22Rv1 (cell line): ENCODE data around the gene ALPI.

ENCODE experiments used
- H3K27ac ChIP-seq: fragments of 450-650 bp; 2 replicates; pipeline ENCODE4 v1.5.1; 2017
- ZFX ChIP-seq: fragments of 450-650 bp; IDR thresholded peaks from 2 replicates; pipeline ENCODE4 v1.6.1; 2017; ENCODE audit warnings: antibody characterized with exemption, borderline replicate concordance
- TF ChIP-seq, protein P1 (sequence below): fragments of 450-650 bp; IDR thresholded peaks from 2 replicates; pipeline ENCODE4 v1.5.1; 2017; ENCODE audit warnings: mild to moderate bottlenecking

The ALPI gene

DNA sequence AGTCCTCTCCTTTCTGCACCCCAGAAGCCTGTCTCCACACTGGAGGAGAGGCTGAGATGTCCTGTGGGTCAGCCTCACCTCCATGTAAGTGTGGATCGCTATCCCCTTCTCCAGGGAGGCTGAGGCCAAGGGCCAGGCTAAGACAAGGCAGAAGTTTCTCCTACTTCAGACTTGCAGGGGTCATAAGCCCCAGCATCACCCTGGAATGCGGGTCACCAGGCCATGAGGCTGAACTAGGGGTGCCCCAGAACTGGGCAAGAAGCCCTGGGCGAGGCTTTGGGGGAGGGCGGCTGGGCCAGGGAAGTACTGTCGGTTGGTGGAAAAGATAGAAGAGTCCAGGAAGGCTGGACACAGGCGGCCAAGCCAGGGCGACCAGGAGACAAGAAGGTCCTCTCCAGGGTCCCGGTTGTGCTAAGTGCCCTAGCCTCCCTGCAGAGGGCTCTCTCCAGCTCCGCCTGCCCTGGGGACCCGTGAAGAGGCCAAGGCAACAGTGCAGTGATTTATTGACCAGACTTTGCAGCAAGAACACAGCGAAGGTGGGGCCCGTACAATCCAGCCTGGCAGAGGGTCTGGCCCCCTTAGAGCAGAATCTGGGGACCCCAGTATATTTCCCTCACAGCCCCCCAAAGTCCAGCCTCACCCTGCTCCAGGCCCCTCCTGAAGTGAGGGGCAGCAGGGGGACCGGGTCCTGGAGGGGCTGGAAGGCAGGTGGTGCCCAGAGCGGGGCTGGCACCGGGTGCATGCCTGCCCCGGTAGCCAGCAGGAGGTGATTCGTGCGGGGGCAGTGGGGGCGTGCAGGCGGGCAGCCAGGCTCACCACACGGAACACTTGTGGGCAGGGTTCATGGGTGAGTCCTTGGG lies 23.6 kb downstream of the ALPI start:
- no peak for TF ChIP-seq ZFX
- TF ChIP-seq, protein P1, sequence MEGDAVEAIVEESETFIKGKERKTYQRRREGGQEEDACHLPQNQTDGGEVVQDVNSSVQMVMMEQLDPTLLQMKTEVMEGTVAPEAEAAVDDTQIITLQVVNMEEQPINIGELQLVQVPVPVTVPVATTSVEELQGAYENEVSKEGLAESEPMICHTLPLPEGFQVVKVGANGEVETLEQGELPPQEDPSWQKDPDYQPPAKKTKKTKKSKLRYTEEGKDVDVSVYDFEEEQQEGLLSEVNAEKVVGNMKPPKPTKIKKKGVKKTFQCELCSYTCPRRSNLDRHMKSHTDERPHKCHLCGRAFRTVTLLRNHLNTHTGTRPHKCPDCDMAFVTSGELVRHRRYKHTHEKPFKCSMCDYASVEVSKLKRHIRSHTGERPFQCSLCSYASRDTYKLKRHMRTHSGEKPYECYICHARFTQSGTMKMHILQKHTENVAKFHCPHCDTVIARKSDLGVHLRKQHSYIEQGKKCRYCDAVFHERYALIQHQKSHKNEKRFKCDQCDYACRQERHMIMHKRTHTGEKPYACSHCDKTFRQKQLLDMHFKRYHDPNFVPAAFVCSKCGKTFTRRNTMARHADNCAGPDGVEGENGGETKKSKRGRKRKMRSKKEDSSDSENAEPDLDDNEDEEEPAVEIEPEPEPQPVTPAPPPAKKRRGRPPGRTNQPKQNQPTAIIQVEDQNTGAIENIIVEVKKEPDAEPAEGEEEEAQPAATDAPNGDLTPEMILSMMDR: no peak
- no peak overlapping the region for H3K27ac ChIP-seq

DNA sequence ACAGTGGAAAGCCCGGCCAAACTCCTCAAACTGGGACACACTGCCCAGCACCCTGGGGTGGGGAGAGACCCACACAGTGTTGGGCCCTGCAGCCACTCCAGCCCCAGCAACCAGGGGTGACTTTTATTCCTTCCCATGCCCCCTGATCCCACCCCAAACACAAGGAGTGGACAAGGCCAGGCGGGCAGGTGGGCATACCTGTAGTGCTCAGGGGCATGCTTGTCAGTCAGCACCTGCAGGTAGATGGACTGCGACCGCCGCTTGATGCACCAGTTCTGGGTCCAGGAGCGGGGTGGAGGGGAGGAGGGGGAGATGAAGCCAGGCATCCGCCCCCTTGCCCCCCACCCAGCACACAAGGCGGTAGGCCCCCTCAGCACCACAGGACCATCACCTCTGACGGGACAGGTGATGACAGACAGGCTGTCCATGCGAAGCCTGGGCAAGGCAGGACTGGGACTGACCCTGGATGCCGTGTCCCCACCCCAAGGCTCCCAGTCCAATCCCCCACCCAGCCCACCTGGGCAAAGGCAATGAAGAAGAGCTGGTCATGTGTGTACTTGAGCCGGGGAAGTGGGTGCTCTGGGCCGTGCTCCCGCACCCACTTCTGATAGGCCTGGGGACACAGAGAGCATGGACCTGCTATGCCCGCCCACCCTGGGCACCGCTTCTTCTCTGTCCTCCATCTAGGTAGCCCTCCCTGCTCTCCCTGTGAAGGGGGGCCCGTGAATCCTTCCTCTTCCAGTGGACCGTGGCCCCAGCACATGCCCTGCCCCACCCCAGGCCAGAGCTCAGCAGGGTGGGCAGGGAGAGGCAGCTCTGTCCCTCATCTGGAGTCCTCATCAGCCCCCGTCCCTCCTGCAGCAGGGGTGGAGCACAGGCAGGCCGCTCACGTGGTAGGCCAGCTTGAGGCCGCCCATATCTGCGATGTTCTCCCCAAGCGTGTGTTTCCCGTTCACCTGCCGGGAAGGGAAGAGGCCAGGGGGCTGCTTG lies 24.5 kb downstream of the ALPI start:
- TF ChIP-seq ZFX: no peak
- TF ChIP-seq, protein P1: no peak

DNA sequence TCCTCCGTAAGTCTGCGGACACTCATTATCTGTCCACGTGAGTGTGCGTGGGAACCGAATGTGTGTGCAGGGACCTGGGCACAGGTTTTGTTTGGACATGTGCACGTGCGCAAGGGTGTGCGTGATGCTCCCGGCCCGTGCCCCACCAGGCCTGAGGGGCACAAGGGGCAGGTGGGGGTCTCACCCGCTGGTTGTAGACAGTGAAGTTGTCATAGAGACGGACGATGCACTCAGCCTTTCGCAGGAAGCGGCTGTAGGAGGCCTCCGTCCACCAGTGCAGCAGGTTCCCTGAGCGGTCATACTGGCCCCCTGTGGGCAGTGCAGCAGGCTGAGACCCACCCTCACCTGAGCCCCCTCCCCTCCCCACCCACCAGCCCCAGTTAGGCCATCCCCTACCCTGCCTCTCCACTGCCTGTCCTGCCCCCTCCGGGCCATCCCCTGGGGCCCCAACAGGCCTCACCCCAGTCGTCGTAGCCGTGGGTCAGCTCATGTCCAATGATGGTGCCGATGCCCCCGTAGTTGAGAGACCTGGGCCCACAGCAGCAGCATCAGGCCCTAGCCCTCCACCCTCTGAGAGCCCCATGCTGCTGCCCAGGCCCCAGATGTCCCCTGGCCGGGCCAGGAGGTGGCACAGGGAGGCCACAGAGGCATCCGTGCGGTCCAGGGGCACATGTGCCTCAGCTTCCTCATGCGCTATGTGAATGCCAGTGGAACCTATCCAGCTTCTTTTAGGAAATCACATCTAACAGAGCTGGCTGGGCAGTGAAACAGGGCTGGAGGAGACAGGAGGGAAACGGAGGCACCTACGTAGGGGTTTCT lies 25.6 kb downstream of the ALPI start:
- H3K27ac ChIP-seq: no peak overlapping the region
- TF ChIP-seq ZFX: no peak
- TF ChIP-seq, protein P1: no peak

More for the DNA sequence above, 24.5 kb downstream of the ALPI start:
- no peak overlapping the region for H3K27ac ChIP-seq

DNA sequence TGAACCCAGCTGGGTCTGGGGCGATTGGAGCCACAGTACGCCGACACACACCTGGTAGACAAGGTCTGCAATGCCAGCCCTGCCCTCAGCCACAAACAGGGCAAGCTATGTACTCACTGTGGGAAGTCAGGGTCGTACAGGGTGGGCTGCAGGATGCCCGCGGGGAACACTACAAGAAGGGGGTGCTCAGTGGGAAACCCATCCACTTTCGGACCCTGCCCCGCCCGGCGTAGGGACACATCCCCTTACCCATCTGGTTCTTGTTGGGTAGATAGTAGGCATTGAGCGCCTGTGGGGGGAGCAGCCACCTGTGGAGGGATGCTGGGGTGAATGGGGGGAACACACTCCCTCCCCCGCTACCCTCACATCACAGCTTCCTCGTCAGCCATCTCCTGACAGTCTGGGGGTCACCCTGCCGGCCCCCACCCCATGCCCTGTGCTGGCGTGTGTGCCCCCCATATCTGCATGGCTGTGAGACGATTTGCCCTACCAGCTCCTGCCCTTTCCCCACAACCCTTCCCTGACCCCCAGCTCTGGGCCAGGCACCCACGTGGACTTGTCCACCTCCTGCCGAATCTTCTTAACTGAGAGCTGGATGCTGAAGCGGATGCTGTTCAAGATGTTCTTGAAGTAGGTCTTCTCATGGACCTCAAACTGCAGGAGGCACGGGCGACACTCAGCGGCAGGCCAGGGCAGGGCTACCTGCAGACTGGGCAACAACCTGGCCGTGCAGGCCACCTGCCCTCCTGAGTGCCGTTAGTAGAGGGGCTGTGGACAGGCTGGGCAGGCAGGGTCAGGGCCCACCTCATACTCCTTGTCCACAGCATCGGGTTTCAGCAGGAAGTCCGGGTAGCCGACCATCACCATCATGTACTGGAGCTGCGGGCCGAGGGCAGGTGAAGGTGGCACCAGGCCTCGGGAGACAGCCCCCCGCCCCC lies 26.6 kb downstream of the ALPI start:
- no peak overlapping the region for H3K27ac ChIP-seq
- TF ChIP-seq, protein P1: no peak
- TF ChIP-seq ZFX: no peak

DNA sequence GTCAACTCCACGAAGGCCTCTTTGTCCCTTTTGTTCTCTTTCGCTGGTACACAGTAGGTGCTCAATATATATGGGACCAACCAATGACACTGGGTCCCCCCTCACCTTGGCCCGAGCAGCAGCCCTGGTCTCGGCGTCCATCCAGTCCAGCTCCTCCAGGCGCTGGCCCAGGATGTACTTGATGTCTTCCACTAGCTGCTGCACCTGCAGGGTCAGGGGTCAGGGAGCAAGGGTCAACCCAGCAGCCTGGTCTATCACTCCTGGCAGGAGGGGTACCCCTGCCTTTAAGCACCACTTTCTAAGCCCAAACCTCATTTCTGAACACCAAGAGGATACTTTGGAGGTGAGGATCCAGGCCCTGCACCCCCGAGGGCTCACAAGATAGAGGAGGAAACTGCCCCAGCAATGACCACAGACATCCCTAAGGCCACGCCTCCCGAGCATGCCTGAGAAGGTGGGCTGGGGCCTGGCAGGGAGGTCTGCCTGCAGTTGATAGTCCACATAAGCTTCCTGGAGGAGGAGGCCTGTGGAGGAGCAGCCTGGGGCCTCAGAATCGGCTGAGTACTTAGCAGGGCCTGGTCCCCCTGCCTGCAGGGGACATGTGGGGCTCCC lies 27.5 kb downstream of the ALPI start:
- H3K27ac ChIP-seq: no peak overlapping the region
- TF ChIP-seq, protein P1: no peak
- no peak for TF ChIP-seq ZFX
